ENCODE data around the gene CARHSP1.
"Not testable (repeated sequence)": the region's sequence is repeated elsewhere in the genome, so short reads cannot be mapped to it uniquely, and the experiment has no call there.

Gene CARHSP1

DNA sequence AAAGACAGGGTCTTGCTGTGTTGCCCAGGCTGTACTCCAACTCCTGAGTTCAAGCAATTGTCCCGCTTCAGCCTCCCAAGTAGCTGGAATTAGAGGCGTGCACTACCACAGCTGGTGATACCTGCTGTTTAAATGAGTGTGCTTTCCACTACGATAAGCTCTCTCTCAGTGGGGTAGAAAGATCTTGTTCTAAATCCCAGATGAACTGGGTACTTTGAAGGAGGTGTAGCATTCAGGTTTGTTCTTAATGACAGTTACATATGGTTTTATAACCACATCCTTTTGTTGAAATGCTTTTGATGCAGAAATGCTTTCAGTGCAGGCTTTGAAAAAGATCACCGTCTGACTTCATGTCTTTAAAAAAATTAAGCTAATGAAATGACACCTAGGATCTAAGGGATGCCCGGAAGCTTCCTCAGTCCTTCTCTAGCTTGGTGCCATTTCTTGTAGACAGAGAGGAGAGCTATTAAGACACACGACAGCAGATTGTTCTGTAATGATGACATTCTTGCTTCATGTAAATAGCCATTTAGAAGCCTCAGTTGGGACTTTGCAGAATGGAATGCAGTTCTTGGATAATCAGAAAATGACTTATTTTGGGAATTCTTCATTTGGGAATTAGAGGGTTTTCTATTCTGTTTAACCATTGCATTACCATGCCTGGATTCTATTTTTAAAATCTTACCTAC lies 51.7 kb downstream of the CARHSP1 start:
- TF ChIP-seq POLR2A (IDR thresholded peaks at IDR 0.05; ENCODE audit: low read depth, low read length) (peak; percentile 33; the same call in 1 of the 2 replicates), TAF1 (IDR thresholded peaks at IDR 0.05; ENCODE audit: low read depth, low read length) (no peak)
- DNase-seq (ENCODE audit: insufficient read length, low spot score) (no peak), FAIRE-seq (peak; percentile 35)

DNA sequence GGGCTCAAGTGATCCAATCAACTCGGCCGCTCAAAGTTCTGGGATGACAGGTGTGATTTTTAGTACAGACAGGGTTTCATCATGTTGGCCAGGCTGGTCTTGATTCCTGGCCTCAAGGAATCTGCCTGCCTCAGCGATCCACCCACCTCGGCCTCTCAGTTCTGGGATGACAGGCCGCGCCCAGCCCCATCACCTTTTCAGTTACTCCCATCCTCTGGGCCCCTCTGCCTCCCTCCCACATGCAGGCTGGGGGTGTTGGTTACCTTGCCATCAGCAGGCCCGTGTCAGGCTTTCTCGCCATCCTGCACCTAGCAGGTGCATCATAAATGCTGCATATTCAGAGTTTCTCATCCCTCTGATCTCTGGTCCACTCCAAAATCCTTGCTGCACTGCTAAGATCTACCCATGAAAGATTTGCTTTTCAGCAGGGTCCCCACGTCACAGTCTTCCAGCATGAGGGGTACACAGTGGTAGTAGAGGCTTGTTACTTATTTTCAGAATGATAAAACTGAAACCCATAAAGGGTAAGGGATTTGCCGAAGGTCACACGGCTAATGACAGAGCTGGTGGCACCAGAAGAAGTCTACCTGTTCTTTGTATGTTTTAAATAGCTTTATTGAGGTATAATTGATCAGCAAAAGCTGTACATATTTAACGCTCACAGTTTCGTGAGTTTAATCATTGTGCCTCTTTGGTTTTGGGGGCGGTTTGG lies 54.6 kb downstream of the CARHSP1 start:
- DNase-seq (ENCODE audit: insufficient read length, low spot score) (no peak), FAIRE-seq (no peak)
- TF ChIP-seq POLR2A (IDR thresholded peaks at IDR 0.05; ENCODE audit: low read depth, low read length) (no peak), TAF1 (IDR thresholded peaks at IDR 0.05; ENCODE audit: low read depth, low read length) (no peak), PAX5 (IDR thresholded peaks at IDR 0.05; ENCODE audit: insufficient read depth, low read length, severe bottlenecking) (no peak), POLR2AphosphoS5 (IDR thresholded peaks at IDR 0.05; ENCODE audit: low read depth, low read length) (no peak), POU2F2 (IDR thresholded peaks at IDR 0.05; ENCODE audit: low read depth, low read length) (no peak), SPI1 (IDR thresholded peaks at IDR 0.05; ENCODE audit: low read depth, low read length) (no peak)

DNA sequence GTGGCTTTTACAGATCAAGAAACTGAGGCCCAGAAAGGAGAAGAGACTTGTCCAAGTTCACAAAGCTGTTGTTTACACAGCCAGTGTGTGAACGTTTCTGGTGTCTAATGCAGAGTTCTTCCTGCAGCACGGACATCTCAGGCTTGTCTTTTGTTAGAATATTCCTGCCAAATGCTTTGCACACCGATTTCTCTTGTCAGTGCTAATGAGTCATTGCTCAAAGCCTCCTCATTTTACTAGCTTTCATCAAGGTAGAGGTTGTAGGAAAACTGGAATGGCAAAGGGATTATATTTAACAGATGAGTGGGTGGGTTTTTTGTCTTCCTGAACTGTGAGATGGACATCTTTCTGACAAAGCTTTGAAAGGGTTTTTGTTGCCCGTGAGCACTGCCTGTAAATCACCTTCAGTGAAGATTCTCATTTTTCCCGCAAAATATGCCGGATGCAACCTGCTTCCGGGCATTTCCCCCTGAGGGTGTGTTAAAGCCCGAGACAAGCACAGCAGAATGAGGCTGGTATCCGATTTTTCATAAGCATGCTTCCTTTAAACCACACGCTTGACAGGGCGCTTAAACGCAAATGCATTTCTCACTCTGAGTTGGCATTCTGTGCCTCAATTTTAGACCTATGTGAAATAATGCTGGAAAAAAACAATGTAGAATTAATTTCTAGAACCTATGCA lies 56.5 kb downstream of the CARHSP1 start:
- FAIRE-seq (no peak), DNase-seq (ENCODE audit: insufficient read length, low spot score) (no peak)
- no peak for TF ChIP-seq SPI1 (IDR thresholded peaks at IDR 0.05; ENCODE audit: low read depth, low read length)
- TF ChIP-seq TAF1 (IDR thresholded peaks at IDR 0.05; ENCODE audit: low read depth, low read length), result no peak
- no peak; the same call in 1 of the 2 replicates for TF ChIP-seq POLR2A (IDR thresholded peaks at IDR 0.05; ENCODE audit: low read depth, low read length)
- no peak for TF ChIP-seq POLR2AphosphoS5 (IDR thresholded peaks at IDR 0.05; ENCODE audit: low read depth, low read length)
- no peak for TF ChIP-seq POU2F2 (IDR thresholded peaks at IDR 0.05; ENCODE audit: low read depth, low read length)
- TF ChIP-seq PAX5 (IDR thresholded peaks at IDR 0.05; ENCODE audit: insufficient read depth, low read length, severe bottlenecking), result no peak

DNA sequence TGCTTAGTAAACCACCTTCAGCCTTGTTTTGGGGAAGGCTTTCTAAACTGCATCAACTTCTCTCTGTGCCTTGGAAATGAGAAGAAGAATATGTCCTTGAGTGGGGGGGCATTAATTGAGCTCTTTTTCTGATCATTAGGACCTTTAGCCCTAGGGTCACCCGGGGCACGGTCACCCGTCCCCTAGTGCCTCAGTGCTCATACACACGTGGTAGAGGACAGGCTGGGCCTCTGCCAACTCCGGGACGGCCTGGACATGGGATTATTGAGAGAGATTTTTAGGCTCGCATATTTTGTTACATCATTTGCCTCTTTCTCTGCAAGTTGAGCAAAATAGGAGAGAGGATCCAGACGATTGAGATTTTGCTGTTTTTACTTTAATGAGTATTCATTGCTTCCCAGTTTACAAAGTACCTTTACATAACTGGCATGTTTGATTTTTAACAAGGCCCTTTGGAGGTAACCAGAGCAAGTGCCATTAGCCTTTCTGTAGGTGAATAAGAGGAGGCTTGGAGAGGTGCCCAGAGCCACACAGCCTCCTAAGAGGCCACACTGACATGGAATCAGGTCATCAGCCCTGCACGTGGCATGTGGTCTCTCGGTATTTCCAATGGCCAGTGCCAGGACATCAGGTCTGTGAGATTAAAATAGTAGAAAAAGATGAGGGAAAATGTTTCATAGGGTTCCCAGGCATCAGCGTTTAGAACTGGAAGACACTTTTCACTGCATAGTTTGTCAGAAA lies 60.0 kb downstream of the CARHSP1 start:
- no peak for DNase-seq (ENCODE audit: insufficient read length, low spot score)
- no peak for FAIRE-seq
- TF ChIP-seq TAF1 (IDR thresholded peaks at IDR 0.05; ENCODE audit: low read depth, low read length) (no peak), POLR2AphosphoS5 (IDR thresholded peaks at IDR 0.05; ENCODE audit: low read depth, low read length) (no peak), POU2F2 (IDR thresholded peaks at IDR 0.05; ENCODE audit: low read depth, low read length) (no peak), SPI1 (IDR thresholded peaks at IDR 0.05; ENCODE audit: low read depth, low read length) (no peak), POLR2A (IDR thresholded peaks at IDR 0.05; ENCODE audit: low read depth, low read length) (no peak), PAX5 (IDR thresholded peaks at IDR 0.05; ENCODE audit: insufficient read depth, low read length, severe bottlenecking) (no peak)

DNA sequence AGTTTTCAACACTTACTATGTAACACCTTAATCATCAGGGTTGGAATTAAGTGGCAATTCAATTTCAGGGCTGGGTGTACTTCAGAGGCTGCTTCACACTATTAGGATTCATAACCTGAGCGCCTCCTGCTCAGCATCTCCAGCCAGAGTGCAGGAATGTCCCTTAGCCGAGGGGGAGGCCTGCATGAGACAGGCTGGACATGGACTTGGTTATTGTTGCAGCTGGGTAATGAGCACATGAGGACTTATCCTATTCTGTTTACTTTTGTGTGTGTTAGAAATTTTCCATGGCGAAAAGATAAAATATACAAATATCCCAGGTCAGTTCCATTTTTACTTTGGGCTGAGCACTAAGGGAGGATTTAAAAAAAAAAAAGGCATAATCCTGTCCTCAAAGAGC lies 60.8 kb downstream of the CARHSP1 start:
- TF ChIP-seq TAF1 (IDR thresholded peaks at IDR 0.05; ENCODE audit: low read depth, low read length), result no peak
- no peak for TF ChIP-seq POU2F2 (IDR thresholded peaks at IDR 0.05; ENCODE audit: low read depth, low read length)
- no peak for TF ChIP-seq POLR2AphosphoS5 (IDR thresholded peaks at IDR 0.05; ENCODE audit: low read depth, low read length)
- no peak for TF ChIP-seq PAX5 (IDR thresholded peaks at IDR 0.05; ENCODE audit: insufficient read depth, low read length, severe bottlenecking)
- TF ChIP-seq POLR2A (IDR thresholded peaks at IDR 0.05; ENCODE audit: low read depth, low read length), result no peak
- no peak for TF ChIP-seq SPI1 (IDR thresholded peaks at IDR 0.05; ENCODE audit: low read depth, low read length)
- FAIRE-seq (no peak), DNase-seq (ENCODE audit: insufficient read length, low spot score) (no peak)

DNA sequence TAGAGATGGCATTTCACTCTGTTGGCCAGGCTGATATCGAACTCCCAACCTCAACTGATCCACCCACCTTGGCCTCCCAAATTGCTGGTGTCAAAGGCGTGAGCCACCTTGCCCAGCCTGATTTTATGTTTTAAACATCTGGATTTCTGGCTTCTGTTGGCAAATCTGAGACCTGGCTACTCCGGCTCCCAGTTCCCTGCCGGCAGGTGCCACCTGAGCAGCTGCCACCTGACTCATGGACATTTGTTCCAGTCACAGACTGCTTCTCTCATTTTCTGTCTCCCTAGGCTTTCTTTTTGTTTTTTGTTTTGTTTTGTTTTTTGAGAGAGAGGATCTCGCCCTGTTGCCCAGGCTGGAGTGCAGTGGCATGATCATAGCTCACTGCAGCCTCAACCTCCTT lies 61.6 kb downstream of the CARHSP1 start:
- DNase-seq (ENCODE audit: insufficient read length, low spot score), result no peak
- TF ChIP-seq TAF1 (IDR thresholded peaks at IDR 0.05; ENCODE audit: low read depth, low read length) (no peak), SPI1 (IDR thresholded peaks at IDR 0.05; ENCODE audit: low read depth, low read length) (no peak), PAX5 (IDR thresholded peaks at IDR 0.05; ENCODE audit: insufficient read depth, low read length, severe bottlenecking) (no peak), POU2F2 (IDR thresholded peaks at IDR 0.05; ENCODE audit: low read depth, low read length) (no peak), POLR2A (IDR thresholded peaks at IDR 0.05; ENCODE audit: low read depth, low read length) (no peak), POLR2AphosphoS5 (IDR thresholded peaks at IDR 0.05; ENCODE audit: low read depth, low read length) (no peak)
- no peak for FAIRE-seq

DNA sequence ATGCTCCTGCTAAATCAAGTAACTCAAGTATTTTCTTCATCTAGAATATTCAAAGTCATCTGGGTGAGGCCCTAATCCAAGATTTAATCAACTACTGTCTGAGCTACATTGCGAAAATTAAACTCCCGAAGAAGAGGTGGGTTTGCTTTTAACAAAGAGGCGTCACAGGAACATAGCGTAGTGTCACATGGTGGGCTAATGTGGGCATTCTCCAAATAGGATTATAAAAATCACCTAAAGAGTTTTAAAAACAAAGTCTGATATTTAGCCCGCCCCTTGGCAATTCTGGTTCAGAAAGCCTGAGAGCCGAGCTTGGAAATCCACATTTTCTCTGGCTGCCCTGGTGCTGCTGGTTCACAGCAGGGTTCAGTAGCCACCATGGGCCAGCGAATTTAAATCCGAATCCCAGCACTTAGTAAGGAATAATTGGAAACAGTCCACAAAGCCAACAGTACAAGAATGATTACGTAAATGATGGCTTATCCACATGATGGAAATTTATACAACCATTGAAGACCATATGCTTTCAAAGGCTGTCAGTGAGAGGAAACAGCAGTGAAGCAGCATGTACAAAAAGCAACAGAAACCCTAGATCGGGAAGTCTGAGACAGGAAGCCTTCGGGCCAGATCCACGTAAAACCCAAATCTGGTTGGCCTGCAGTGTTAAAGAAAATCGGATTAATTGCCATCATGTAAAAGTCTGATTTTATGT lies 62.4 kb downstream of the CARHSP1 start:
- TF ChIP-seq PAX5 (IDR thresholded peaks at IDR 0.05; ENCODE audit: insufficient read depth, low read length, severe bottlenecking) (no peak), POU2F2 (IDR thresholded peaks at IDR 0.05; ENCODE audit: low read depth, low read length) (no peak), POLR2A (IDR thresholded peaks at IDR 0.05; ENCODE audit: low read depth, low read length) (no peak), POLR2AphosphoS5 (IDR thresholded peaks at IDR 0.05; ENCODE audit: low read depth, low read length) (no peak), TAF1 (IDR thresholded peaks at IDR 0.05; ENCODE audit: low read depth, low read length) (no peak), SPI1 (IDR thresholded peaks at IDR 0.05; ENCODE audit: low read depth, low read length) (no peak)
- no peak for FAIRE-seq
- no peak for DNase-seq (ENCODE audit: insufficient read length, low spot score)

DNA sequence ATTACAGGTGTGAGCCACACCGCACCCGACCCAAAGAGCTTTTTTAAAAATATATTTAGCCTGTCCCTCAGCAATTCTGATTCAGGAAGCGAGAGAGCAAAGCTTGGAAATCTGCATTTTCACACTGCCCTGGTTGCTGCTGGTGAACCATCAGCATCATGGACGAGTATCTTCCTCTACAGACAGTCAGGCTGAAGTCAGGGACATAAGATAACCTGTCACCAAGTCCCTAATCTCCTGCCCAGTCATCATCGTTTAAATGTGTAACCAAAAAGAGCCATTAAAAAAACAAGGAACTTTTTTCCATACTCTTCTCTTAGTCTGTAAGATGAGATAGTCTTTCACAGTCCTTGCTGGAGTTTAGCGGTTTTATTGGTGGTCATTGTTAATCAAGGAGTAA lies 64.5 kb downstream of the CARHSP1 start:
- TF ChIP-seq SPI1 (IDR thresholded peaks at IDR 0.05; ENCODE audit: low read depth, low read length), result no peak
- TF ChIP-seq POLR2AphosphoS5 (IDR thresholded peaks at IDR 0.05; ENCODE audit: low read depth, low read length), result no peak
- no peak for TF ChIP-seq TAF1 (IDR thresholded peaks at IDR 0.05; ENCODE audit: low read depth, low read length)
- TF ChIP-seq POLR2A (IDR thresholded peaks at IDR 0.05; ENCODE audit: low read depth, low read length), result no peak
- TF ChIP-seq PAX5 (IDR thresholded peaks at IDR 0.05; ENCODE audit: insufficient read depth, low read length, severe bottlenecking), result no peak
- no peak for TF ChIP-seq POU2F2 (IDR thresholded peaks at IDR 0.05; ENCODE audit: low read depth, low read length)
- no peak for FAIRE-seq
- DNase-seq (ENCODE audit: insufficient read length, low spot score), result no peak

DNA sequence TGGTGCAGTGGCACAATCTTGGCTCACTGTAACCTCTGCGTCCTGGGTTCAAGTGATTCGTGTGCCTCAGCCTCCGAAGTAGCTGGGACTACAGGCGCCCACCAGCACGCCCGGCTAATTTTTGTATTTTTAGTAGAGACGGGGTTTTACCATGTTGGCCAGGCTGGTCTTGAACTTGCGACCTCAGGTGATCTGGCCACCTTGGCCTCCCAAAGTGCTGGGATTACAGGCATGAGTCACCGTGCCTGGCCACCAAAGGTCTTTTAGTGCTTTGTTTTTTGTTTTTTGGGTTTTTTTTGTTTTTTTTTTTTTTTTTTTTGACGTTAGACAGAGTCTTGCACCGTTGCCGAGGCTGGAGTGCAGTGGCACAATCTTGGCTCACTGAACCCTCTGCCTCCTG lies 65.1 kb downstream of the CARHSP1 start:
- DNase-seq (ENCODE audit: insufficient read length, low spot score); FAIRE-seq: not testable (repeated sequence)
